ENCODE data around the gene GALNT15. TPM values are rescaled to one million over a fixed set of nuclear protein-coding genes. Genes with fewer than 3 reads are reported as not detected.

Gene GALNT15
- total and polyA plus RNA-seq, 4 donors: under 0.01 to 2.8 (median 1.3) TPM

GRCh38 chr3:16200411-16200810 lies 25.9 kb downstream of the GALNT15 start:
- Histone ChIP-seq H3K4me1 (ENCODE audit: control insufficient read depth in 4 of 4, insufficient read depth in 4 of 4, low read length in 3 of 4) (no peaks in the 10 kb centered on the region), H3K36me3 (ENCODE audit: control insufficient read depth in 4 of 4, insufficient read depth in 3 of 4, low read depth in 1 of 4, low read length in 3 of 4) (no peaks in the 10 kb centered on the region), H3K4me3 (ENCODE audit: low read depth in 1 of 3, low read length in 3 of 3) (no peak overlapping the region), H3K9me3 (ENCODE audit: control insufficient read depth in 4 of 4, low read length in 3 of 4) (no peaks in the 10 kb centered on the region), H3K9ac (ENCODE audit: low read depth in 1 of 2, low read length in 2 of 2) (no peak overlapping the region), H3K27ac (ENCODE audit: low read depth in 1 of 2, low read length in 2 of 2) (no peak overlapping the region), H3K27me3 (ENCODE audit: control insufficient read depth in 4 of 4, insufficient read depth in 4 of 4, low read length in 3 of 4) (no peaks in the 10 kb centered on the region)
- 88% methylated on average over 8 of the region's 8 CpGs for WGBS
- no peak for TF ChIP-seq FOXA2 (IDR thresholded peaks at IDR 0.05)
- TF ChIP-seq ATF3 (IDR thresholded peaks at IDR 0.05): no peak
- TF ChIP-seq RAD21 (IDR thresholded peaks at IDR 0.05): no peak
- TF ChIP-seq REST (IDR thresholded peaks at IDR 0.05): no peak
- no peak for TF ChIP-seq RXRA (IDR thresholded peaks at IDR 0.05)
- TF ChIP-seq HNF4G (IDR thresholded peaks at IDR 0.05): no peak
- no peak for TF ChIP-seq GABPA (IDR thresholded peaks at IDR 0.05 in 1 of 2, conservative IDR thresholded peaks at IDR 0.05 in 1 of 2)
- no peak for TF ChIP-seq ZBTB33 (IDR thresholded peaks at IDR 0.05)
- no peak for TF ChIP-seq JUND (IDR thresholded peaks at IDR 0.05)
- TF ChIP-seq CTCF (IDR thresholded peaks at IDR 0.05; ENCODE audit: low read depth, low read length, missing input control): no peak
- no peak for TF ChIP-seq NR2F2 (IDR thresholded peaks at IDR 0.05)
- no peak for TF ChIP-seq HNF4A (conservative IDR thresholded peaks at IDR 0.05)
- no peak for TF ChIP-seq TAF1 (conservative IDR thresholded peaks at IDR 0.05)
- TF ChIP-seq SP1 (IDR thresholded peaks at IDR 0.05): no peak
- no peak for TF ChIP-seq YY1 (IDR thresholded peaks at IDR 0.05)
- no peak for TF ChIP-seq MAX (IDR thresholded peaks at IDR 0.05)
- no peak for TF ChIP-seq EGR1 (IDR thresholded peaks at IDR 0.05; ENCODE audit: low read depth in 2 of 2)
- DNase-seq (ENCODE audit: low spot score): no peak

- TF ChIP-seq ZBTB33 (IDR thresholded peaks at IDR 0.05) (no peak), TAF1 (conservative IDR thresholded peaks at IDR 0.05) (no peak), REST (IDR thresholded peaks at IDR 0.05) (no peak), FOXA2 (IDR thresholded peaks at IDR 0.05) (no peak)
- Histone ChIP-seq H3K4me3 (ENCODE audit: low read depth in 1 of 3, low read length in 3 of 3) (no peak overlapping the region), H3K27me3 (ENCODE audit: control insufficient read depth in 4 of 4, insufficient read depth in 4 of 4, low read length in 3 of 4) (no peaks in the 10 kb centered on the region), H3K4me1 (ENCODE audit: control insufficient read depth in 4 of 4, insufficient read depth in 4 of 4, low read length in 3 of 4) (no peaks in the 10 kb centered on the region), H3K9me3 (ENCODE audit: control insufficient read depth in 4 of 4, low read length in 3 of 4) (no peaks in the 10 kb centered on the region), H3K9ac (ENCODE audit: low read depth in 1 of 2, low read length in 2 of 2) (no peak overlapping the region), H3K27ac (ENCODE audit: low read depth in 1 of 2, low read length in 2 of 2) (no peak overlapping the region), H3K36me3 (ENCODE audit: control insufficient read depth in 4 of 4, insufficient read depth in 3 of 4, low read depth in 1 of 4, low read length in 3 of 4) (no peaks in the 10 kb centered on the region)
- 86% methylated on average over 4 of the region's 4 CpGs for WGBS
- no peak for DNase-seq (ENCODE audit: low spot score)
Observed at GRCh38 chr3:16203031-16203430, 28.6 kb downstream of the GALNT15 start.

All from liver (tissue), 9 donors.